H1 (cell line): ENCODE data around the gene GPSM3. TPM values are rescaled to one million over a fixed set of nuclear protein-coding genes. Genes with fewer than 3 reads are reported as not detected.

Experiments used
- CTCF ChIA-PET: fragments of 300-600 bp; sonication (Branson Sonifier 250); formaldehyde crosslinking; loops from one replicate; lab custom pipeline; 2021; ENCODE audit not compliant: partially characterized antibody; lab: Charles Lee
- POLR2A ChIA-PET: fragments of 300-600 bp; sonication (Branson Sonifier 250); formaldehyde crosslinking; loops from one replicate; lab custom pipeline; 2021; ENCODE audit warnings: inconsistent platforms; ENCODE audit not compliant: partially characterized antibody; lab: Charles Lee
- DNase-seq, 2 experiments: peaks; one replicate each; pipeline versions ENCODE4 v3.0.0 to v3.0.0-alpha.2; 2010 to 2022; ENCODE audit warnings: low spot score in 2 of 2, low read depth in 1 of 2, mixed read lengths in 1 of 2
- FAIRE-seq: peaks from 2 replicates; lab custom pipeline; 2011; peaks lifted over from hg19 to GRCh38; lab: Jason Lieb, UNC
- H2AFZ ChIP-seq: 2 replicates; pipeline ENCODE4 v1.8.1; 2012; ENCODE audit warnings: low read length, inconsistent platforms
- H2AK5ac ChIP-seq: 2 replicates; pipeline ENCODE4 v1.6.1; 2013; ENCODE audit warnings: low read depth, low read length
- H2BK120ac ChIP-seq: replicated peaks from 2 replicates; pipeline ENCODE3; 2013; ENCODE audit warnings: low read depth, low read length, inconsistent platforms
- H2BK12ac ChIP-seq: 2 replicates; pipeline ENCODE4 v1.6.1; 2013; ENCODE audit warnings: low read depth, low read length
- H2BK15ac ChIP-seq: 2 replicates; pipeline ENCODE4 v1.6.1; 2013; ENCODE audit warnings: low read length
- H2BK20ac ChIP-seq: 2 replicates; pipeline ENCODE4 v1.6.1; 2013; ENCODE audit warnings: low read length
- H2BK5ac ChIP-seq: 2 replicates; pipeline ENCODE4 v1.6.1; 2013; ENCODE audit warnings: low read depth, low read length
- H3K14ac ChIP-seq: 2 replicates; pipeline ENCODE4 v1.6.1; 2013; ENCODE audit warnings: inconsistent platforms; ENCODE audit not compliant: insufficient read length
- H3K18ac ChIP-seq: 2 replicates; pipeline ENCODE4 v1.6.1; 2013; ENCODE audit warnings: low read length; ENCODE audit errors: extremely low read depth
- H3K23ac ChIP-seq: 2 replicates; pipeline ENCODE4 v1.6.1; 2013; ENCODE audit warnings: inconsistent platforms; ENCODE audit not compliant: insufficient read length
- H3K23me2 ChIP-seq: 2 replicates; pipeline ENCODE4 v1.6.1; 2013; ENCODE audit warnings: low read depth, low read length
- H3K27ac ChIP-seq: 2 replicates; pipeline ENCODE4 v1.6.1; 2011; ENCODE audit warnings: low read depth, low read length, inconsistent platforms
- H3K27me3 ChIP-seq, 4 experiments: replicated peaks in 1 of 4; 1 replicate in 1 of 4; 2 replicates in 3 of 4; pipeline versions ENCODE4 v1.6.1 to v1.8.1; 2011 to 2013; ENCODE audit warnings: low read length in 3 of 4, mild to moderate bottlenecking in 3 of 4, inconsistent platforms in 2 of 4, mixed read lengths in 2 of 4, moderate library complexity in 1 of 4; ENCODE audit not compliant: control insufficient read depth in 3 of 4, insufficient read depth in 3 of 4; ENCODE audit errors: extremely low read depth in 1 of 4
- H3K36me3 ChIP-seq, 4 experiments: 2 replicates each; pipeline versions ENCODE4 v1.6.1 to v1.8.1; 2011 to 2013; ENCODE audit warnings: mild to moderate bottlenecking in 4 of 4, low read length in 3 of 4, moderate library complexity in 2 of 4, control low read depth in 1 of 4, inconsistent platforms in 1 of 4; ENCODE audit not compliant: insufficient read depth in 4 of 4, control insufficient read depth in 2 of 4
- H3K4ac ChIP-seq: replicated peaks from 2 replicates; pipeline ENCODE3; 2013; ENCODE audit warnings: low read length, low read depth, mixed read lengths, inconsistent platforms; ENCODE audit not compliant: insufficient read length
- H3K4me1 ChIP-seq, 4 experiments: replicated peaks in 1 of 4; 1 replicate in 1 of 4; 2 replicates in 3 of 4; pipeline versions ENCODE4 v1.6.1 to v1.8.1; 2011 to 2013; ENCODE audit warnings: low read length in 3 of 4, inconsistent platforms in 2 of 4, mixed read lengths in 1 of 4; ENCODE audit not compliant: insufficient read depth in 4 of 4, control insufficient read depth in 3 of 4
- H3K4me2 ChIP-seq, 2 experiments: 2 replicates each; pipeline versions ENCODE4 v1.6.1 to v1.8.1; 2011 to 2013; ENCODE audit warnings: low read depth in 2 of 2, low read length in 2 of 2, control low read depth in 1 of 2, inconsistent platforms in 1 of 2, mild to moderate bottlenecking in 1 of 2; ENCODE audit not compliant: insufficient read depth in 1 of 2
- H3K4me3 ChIP-seq, 4 experiments: fragments of 200-600, 300-600 bp in 1 of 4; sonication (generic), shearing (Covaris generic), sonication (Bioruptor Twin) in 1 of 4; 2 replicates each; pipeline versions ENCODE4 v1.5.1 to v1.8.1; 2011 to 2016; ENCODE audit warnings: low read length in 4 of 4, low read depth in 3 of 4, control low read depth in 2 of 4, inconsistent platforms in 2 of 4, mild to moderate bottlenecking in 2 of 4, mixed read lengths in 1 of 4, moderate library complexity in 1 of 4; ENCODE audit not compliant: insufficient read depth in 2 of 4; ENCODE audit errors: extremely low read depth in 1 of 4
- H3K56ac ChIP-seq: replicated peaks from 2 replicates; pipeline ENCODE3; 2013; ENCODE audit warnings: low read depth, mild to moderate bottlenecking, mixed read lengths, low read length, inconsistent platforms; ENCODE audit not compliant: insufficient read length
- H3K79me1 ChIP-seq: 2 replicates; pipeline ENCODE4 v1.6.1; 2013; ENCODE audit warnings: low read depth, low read length, control low read depth
- H3K79me2 ChIP-seq, 2 experiments: 2 replicates each; pipeline versions ENCODE4 v1.6.1 to v1.8.1; 2012 to 2013; ENCODE audit warnings: low read length in 2 of 2, mild to moderate bottlenecking in 2 of 2, inconsistent platforms in 1 of 2; ENCODE audit not compliant: insufficient read depth in 2 of 2, control insufficient read depth in 1 of 2
- H3K9ac ChIP-seq, 4 experiments: replicated peaks in 1 of 4; 1 replicate in 1 of 4; 2 replicates in 3 of 4; pipeline versions ENCODE4 v1.6.1 to v1.8.1; 2011 to 2013; ENCODE audit warnings: low read depth in 3 of 4, low read length in 3 of 4, control low read depth in 2 of 4, mild to moderate bottlenecking in 2 of 4, moderate library complexity in 2 of 4, inconsistent platforms in 1 of 4; ENCODE audit errors: extremely low read depth in 1 of 4
- H3K9me3 ChIP-seq, 2 experiments: 2 replicates each; pipeline versions ENCODE4 v1.6.1 to v1.8.1; 2012 to 2013; ENCODE audit warnings: mild to moderate bottlenecking in 2 of 2, moderate library complexity in 2 of 2, control low read depth in 1 of 2, inconsistent platforms in 1 of 2, low read depth in 1 of 2, low read length in 1 of 2, mixed read lengths in 1 of 2; ENCODE audit not compliant: insufficient read depth in 2 of 2
- H4K20me1 ChIP-seq, 2 experiments: replicated peaks in 1 of 2; 2 replicates each; pipeline versions ENCODE3 to v1.8.1; 2011 to 2013; ENCODE audit warnings: inconsistent platforms in 2 of 2, low read length in 2 of 2, mild to moderate bottlenecking in 1 of 2; ENCODE audit not compliant: insufficient read depth in 2 of 2, control insufficient read depth in 1 of 2
- H4K5ac ChIP-seq: 2 replicates; pipeline ENCODE4 v1.6.1; 2013; ENCODE audit warnings: low read length, low read depth, mixed read lengths, inconsistent platforms; ENCODE audit not compliant: insufficient read length
- H4K8ac ChIP-seq: 2 replicates; pipeline ENCODE4 v1.8.0; 2013; ENCODE audit warnings: mild to moderate bottlenecking, moderate library complexity, low read length, inconsistent platforms; ENCODE audit not compliant: insufficient read depth; ENCODE audit errors: extremely low read depth
- H4K91ac ChIP-seq: replicated peaks from 2 replicates; pipeline ENCODE3; 2013; ENCODE audit warnings: low read length, mixed read lengths, inconsistent platforms; ENCODE audit not compliant: insufficient read length
- ATF2 ChIP-seq: IDR thresholded peaks from 2 replicates; pipeline ENCODE4 v1.6.1; 2012; ENCODE audit warnings: low read length, inconsistent platforms
- BACH1 ChIP-seq: IDR thresholded peaks from 2 replicates; pipeline ENCODE4 v1.6.1; 2012; ENCODE audit warnings: low read length, improper control_type of control experiment
- BRCA1 ChIP-seq: IDR thresholded peaks from 2 replicates; pipeline ENCODE4 v1.6.1; 2012; ENCODE audit warnings: low read depth, low read length, improper control_type of control experiment
- CHD1 ChIP-seq: IDR thresholded peaks from 2 replicates; pipeline ENCODE4 v1.6.1; 2012; ENCODE audit warnings: low read depth, low read length, improper control_type of control experiment
- E2F6 ChIP-seq: IDR thresholded peaks from 2 replicates; pipeline ENCODE4 v1.6.1; 2012; ENCODE audit warnings: inconsistent platforms
- FOSL1 ChIP-seq: IDR thresholded peaks from 2 replicates; pipeline ENCODE4 v1.6.1; 2011; ENCODE audit warnings: mild to moderate bottlenecking, low read depth, low read length, moderate library complexity; ENCODE audit not compliant: insufficient read depth
- HDAC6 ChIP-seq: IDR thresholded peaks from one replicate; pipeline ENCODE4 v1.7.1; 2012; ENCODE audit warnings: low read depth, mild to moderate bottlenecking, inconsistent platforms, low read length, moderate library complexity
- KDM5A ChIP-seq: fragments of 200-600 bp; IDR thresholded peaks from 2 replicates; pipeline ENCODE4 v1.7.1; 2012; ENCODE audit warnings: mild to moderate bottlenecking, low read length, inconsistent platforms, mixed read lengths
- NANOG ChIP-seq: IDR thresholded peaks from 2 replicates; pipeline ENCODE4 v1.6.1; 2011; ENCODE audit warnings: low read length, low read depth, mild to moderate bottlenecking, inconsistent platforms; ENCODE audit not compliant: insufficient read depth, poor library complexity, severe bottlenecking
- PHF8 ChIP-seq: fragments of 200-600 bp; sonication (generic); conservative IDR thresholded peaks from 2 replicates; pipeline ENCODE4 v1.7.1; 2012; ENCODE audit warnings: low read depth, mild to moderate bottlenecking, inconsistent platforms, low read length, moderate library complexity
- SAP30 ChIP-seq: fragments of 300-600 bp; sonication (generic); IDR thresholded peaks from 2 replicates; pipeline ENCODE4 v1.7.1; 2012; ENCODE audit warnings: low read length, moderate library complexity, mild to moderate bottlenecking, inconsistent platforms; ENCODE audit not compliant: insufficient read depth, insufficient replicate concordance
- ZNF274 ChIP-seq: IDR thresholded peaks from 2 replicates; pipeline ENCODE4 v1.7.0; 2012; ENCODE audit warnings: low read length, borderline replicate concordance; ENCODE audit errors: extremely low read depth
- WGBS, 2 experiments: shearing (Covaris generic) in 1 of 2; methylation state at CpG; one replicate each; pipeline versions ENCODE4 v1.1.6 to v1.1.7; 2013 to 2015; ENCODE audit warnings: low lambda C conversion rate in 2 of 2, mixed read lengths in 2 of 2, inconsistent platforms in 1 of 2, low coverage in 1 of 2, missing lambda C conversion rate in 1 of 2; ENCODE audit not compliant: insufficient replicate concordance in 2 of 2, insufficient coverage in 1 of 2, insufficient read length in 1 of 2; ENCODE audit errors: extremely low coverage in 1 of 2, missing lambda C conversion rate in 1 of 2; 5-methylcytosine and 5-hydroxymethylcytosine counted together
- polyA plus RNA-seq, 7 experiments: library from polyadenylated mRNA; depleted of rRNA in 3 of 7; stranded (reverse) in 5 of 7; unstranded in 2 of 7; fragments of >200 nt in 5 of 7; fragments of 200-250 nt in 2 of 7; gene quantifications; 1 replicate in 5 of 7; 2 replicates in 1 of 7; 4 replicates in 1 of 7; pipeline versions ENCODE4 v1.2.1 to v1.2.3, GENCODE V29; 2011 to 2013; ENCODE audit warnings: missing spikeins in 2 of 7, mixed read lengths in 2 of 7
- total RNA-seq: library from RNA; stranded (reverse); fragmentation: NEBNext Ultra II Directional; extraction: Animal tissue kit (Norgen Biotek cat#: 25700); gene quantifications from 2 replicates; pipeline ENCODE4 v1.2.1, GENCODE V29; 2021

GPSM3 gene
- total and polyA plus RNA-seq, 2 of the 8 experiments (the other 6 are each of a cell fraction or from before 2014, with no cell fraction given): 6.6 to 9.8 TPM

GRCh38 chr6:32220021-32220420, 27.6 kb upstream of the GPSM3 start:
- WGBS, 2 experiments: 80% methylated on average over 4 of the region's 4 CpGs; no CpG with 5 or more reads in 1 of the 2 experiments
- H4K91ac ChIP-seq: no peak overlapping the region
- no peak overlapping the region for H4K5ac ChIP-seq
- no peak overlapping the region for H3K4me3 ChIP-seq
- H2BK5ac ChIP-seq: no peak overlapping the region
- no peak overlapping the region for H3K14ac ChIP-seq
- H2AFZ ChIP-seq: no peak overlapping the region
- H4K20me1 ChIP-seq: no peaks in the 10 kb centered on the region
- H2BK20ac ChIP-seq: no peak overlapping the region
- H3K23me2 ChIP-seq: no peaks in the 10 kb centered on the region; the same call in 1 of the 2 replicates
- no peak overlapping the region for H2BK15ac ChIP-seq
- H2BK120ac ChIP-seq: no peak overlapping the region
- no peaks in the 10 kb centered on the region for H3K27me3 ChIP-seq
- POLR2A ChIA-PET: no interaction called here
- no peak for DNase-seq
- H3K79me2 ChIP-seq: no peaks in the 10 kb centered on the region
- no peaks in the 10 kb centered on the region for H3K36me3 ChIP-seq
- H3K4me1 ChIP-seq: peaks cover 0 to 9% (median under 1%) of the 10 kb centered on the region in 4 experiments; a peak in 1 of 7 replicates
- no peak overlapping the region for H3K4ac ChIP-seq
- no peak overlapping the region for H4K8ac ChIP-seq
- H2BK12ac ChIP-seq: no peak overlapping the region
- H3K4me2 ChIP-seq: no peak overlapping the region
- CTCF ChIA-PET: interaction anchor here (0.6 kb wide), 1 partner anchor 312 kb away, joined by 4 read pairs; no protein-coding TSS in a partner anchor
- H3K9ac ChIP-seq: no peak overlapping the region
- no peak overlapping the region for H2AK5ac ChIP-seq
- no peak overlapping the region for H3K23ac ChIP-seq
- no peak for FAIRE-seq
- H3K18ac ChIP-seq: no peak overlapping the region
- H3K56ac ChIP-seq: no peak overlapping the region
- no peak overlapping the region for H3K27ac ChIP-seq
- no peaks in the 10 kb centered on the region for H3K79me1 ChIP-seq
- H3K9me3 ChIP-seq: no peaks in the 10 kb centered on the region
- TF ChIP-seq BACH1 (no peak), E2F6 (no peak), FOSL1 (no peak), ZNF274 (no peak), NANOG (no peak), ATF2 (no peak), CHD1 (no peak), PHF8 (no peak), BRCA1 (no peak), KDM5A (no peak), SAP30 (no peak), HDAC6 (no peak)
